ENCODE measurements around the gene CDCA4.

GRCh38 chr14:105026033-105026785 lies 5.3 kb upstream of the CDCA4 start:
- TF ChIP-seq EP300 (IDR thresholded peaks at IDR 0.05) (no peak), CTCF (IDR thresholded peaks at IDR 0.05) (no peak)
